NCI-H510A treated with DMSO at 0.1 percent for 48 hours (cell line): ENCODE results near the gene JUP.
"Not testable (repeated sequence)": the region's sequence is repeated elsewhere in the genome, so short reads cannot be mapped to it uniquely, and the experiment has no call there.

ENCODE experiments used
- DNase-seq: peaks from one replicate; lab custom pipeline; 2025; lab: John Stamatoyannopoulos, UW

JUP gene

DNA sequence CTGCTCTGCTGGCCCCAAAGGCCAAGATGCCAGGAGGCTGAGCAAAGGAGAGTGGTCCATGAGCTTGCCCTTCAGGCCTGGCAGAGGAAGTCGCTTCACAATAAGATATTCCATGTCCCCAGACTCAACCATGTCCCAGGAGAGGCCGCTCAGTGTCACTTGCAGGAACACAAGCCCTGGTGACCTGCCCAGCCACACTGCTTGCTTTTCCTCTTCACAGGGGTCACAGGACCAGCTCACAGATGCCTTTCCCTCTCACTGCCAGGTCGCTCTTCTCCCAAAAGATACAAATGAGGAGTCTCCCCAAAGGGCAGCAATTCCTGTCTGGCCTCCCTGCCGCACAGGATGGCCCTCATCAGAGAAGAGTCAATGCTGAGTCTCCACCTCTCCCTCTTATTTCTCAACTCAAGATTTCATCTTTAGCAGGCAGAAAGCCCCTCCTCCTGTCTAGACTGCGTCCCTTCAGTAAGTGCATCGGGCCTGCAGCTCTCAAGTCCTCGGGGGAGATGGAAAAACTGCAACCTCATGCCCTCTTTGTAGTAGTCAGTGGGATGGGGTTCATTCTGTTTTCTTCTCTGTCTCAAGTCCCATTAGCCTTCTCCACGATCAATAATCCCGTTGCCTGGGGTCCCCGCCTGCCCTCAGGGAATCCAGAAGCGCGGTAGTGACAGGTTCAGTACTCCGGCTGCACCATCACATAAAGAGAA, 5.0 kb downstream of the JUP start:
- DNase-seq: no peak

DNA sequence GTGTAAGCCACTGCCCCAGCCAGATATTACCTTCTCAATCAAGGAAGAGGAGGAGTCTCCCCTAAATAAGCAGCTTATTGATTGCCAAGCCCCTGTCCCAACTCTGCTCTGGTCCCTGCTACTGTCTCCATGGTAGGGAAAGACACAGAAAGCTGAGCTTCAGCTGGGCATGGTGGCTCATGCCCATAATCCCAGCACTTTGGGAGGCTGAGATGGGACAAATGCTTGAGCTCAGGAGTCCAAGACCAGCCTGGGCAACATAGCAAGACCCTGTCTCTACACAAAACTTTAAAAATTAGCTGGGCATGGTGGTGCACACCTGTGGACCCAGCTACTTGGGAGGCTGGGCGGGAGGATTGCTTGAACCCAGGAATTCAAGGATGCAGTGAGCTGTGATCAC, 6.6 kb downstream of the JUP start:
- no peak for DNase-seq

DNA sequence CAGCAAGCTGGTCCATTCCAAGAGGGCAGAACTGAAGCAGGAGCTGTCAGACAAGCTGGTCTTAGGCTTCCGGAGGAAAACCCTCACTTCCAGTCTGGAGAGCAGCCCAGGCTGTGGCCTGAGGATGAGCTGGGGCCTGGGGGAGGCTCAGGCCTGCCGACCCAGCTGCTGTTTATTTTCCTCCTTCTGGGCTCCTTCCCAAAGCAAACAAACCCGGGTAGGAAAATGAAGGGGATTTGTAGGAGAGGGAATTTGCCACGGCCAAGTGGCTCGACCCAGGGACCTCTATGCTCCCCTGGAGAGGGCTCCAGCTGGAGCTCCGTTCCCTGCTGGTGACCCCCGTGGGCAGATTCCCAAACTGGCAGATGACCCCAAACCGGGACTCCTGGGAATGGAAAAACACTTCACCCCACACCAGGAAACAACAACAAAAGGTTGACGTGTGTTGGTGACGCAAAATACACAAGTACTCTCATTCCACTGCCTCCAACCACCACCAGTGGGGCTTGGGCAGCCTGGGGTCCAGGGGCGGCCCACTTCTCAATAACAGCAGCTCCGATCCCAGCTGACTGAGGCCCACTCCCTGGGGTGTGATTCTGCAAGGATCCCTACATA, 8.8 kb downstream of the JUP start:
- DNase-seq: peak; percentile 94

DNA sequence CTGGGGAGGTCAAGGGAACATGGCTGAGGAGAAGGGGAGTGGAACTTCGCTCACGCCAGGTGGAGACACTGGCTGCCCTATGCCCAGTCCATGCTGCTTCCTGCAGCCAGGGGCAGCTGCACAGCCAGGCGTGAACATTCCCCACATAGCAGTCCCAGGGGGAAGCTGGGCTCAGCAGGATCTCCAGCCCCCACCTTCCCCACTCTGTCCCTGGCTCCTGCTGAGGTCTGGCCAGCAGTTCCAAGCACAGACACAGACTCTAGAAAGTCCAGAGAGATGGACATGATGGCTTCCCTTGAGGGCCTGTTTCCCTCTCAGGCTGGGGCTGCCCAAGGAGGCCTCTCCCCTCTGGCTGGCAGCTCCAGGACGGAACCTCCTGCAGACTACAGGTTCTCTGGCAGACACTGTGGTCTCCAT, 9.3 kb downstream of the JUP start:
- DNase-seq: no peak

DNA sequence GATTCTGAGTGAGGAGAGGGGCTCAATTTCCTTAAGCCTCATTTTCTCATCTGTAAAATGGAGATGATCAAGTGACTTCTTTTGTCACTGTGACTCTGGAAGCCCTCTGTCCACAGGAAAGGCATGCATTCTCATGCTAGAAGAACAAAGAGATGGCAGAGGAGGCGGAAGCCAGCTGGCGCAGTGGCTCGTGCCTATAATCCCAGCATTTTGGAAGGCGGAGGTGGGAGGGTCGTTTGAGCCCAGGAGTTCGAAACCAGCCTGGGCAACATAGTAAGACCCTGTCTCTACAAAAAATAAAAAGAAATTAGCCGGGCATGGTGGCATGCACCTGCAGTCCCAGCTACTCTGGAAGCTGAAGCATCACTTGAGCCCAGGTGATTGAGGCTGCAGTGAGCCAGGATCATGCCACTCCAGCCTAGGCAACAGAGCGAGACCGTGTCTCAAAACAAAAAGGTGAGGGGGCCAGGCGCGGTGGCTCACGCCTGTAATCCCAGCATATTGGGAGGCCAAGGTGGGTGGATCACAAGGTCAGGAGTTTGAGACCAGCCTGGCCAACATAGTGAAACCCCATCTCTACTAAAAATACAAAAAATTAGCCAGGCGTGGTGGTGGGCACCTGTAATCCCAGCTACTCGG, 10.1 kb downstream of the JUP start:
- DNase-seq: not testable (repeated sequence)

DNA sequence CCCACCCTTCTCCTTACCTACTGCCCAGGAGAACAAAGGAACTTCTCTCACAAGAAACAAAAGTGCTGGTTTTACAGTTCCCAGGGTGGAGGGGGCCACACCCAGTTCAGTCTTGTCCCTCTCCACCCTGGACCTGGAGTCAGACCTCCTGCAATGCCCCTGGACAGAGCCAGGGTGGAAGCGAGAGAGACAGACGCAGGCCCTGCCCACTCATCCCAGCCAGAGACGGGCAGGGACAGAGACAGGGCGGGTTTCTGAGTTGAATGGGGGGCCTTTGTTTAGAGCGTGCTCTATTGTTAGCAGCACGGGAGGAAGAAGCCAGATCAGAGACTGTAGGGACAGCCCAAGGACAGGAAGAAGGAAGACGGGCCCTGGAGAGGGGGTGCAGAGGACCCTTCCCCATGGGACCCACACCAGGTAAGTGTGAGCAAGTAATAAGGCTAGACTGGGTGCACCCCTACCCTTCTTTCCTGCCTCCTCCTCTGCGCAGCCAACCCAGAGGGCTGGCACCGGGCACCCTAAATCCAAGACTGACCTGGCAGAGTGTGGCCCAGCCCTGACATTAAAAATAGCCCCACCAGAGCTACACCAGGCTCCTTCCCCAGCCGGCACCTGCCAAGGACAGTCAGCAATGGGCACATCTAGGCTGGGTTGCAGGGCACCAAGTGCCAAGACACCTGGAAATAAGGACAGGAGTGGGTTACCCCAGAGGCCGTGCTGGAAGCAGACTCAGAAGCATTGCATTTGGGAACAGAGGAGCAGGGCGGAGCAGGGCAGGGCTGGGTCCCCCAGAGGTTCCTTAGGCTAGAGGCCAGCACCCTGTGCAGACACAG, 10.9 kb downstream of the JUP start:
- DNase-seq: no peak

DNA sequence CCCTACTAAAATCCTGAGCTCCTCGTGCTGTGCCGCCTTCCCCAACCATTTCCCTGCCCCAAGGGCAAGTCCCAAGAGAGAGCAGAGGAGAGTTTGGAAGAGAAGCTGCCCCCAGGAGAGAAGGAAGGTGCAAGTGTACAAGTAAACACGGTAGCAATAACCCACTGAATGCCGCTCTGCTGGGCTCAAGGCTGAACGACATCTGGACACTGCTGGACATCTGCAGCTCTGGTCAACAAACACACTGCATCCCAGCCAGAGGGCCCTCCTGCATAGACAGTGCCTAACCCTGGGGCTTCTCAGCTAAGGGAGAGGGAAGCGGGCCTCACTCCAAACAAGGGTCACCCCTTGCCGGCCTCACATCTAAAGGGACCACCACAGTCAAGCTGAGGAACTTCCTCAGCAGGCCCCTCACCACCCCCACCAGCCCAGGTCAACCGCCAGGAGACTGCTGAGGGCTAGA, 12.7 kb downstream of the JUP start:
- no peak for DNase-seq

DNA sequence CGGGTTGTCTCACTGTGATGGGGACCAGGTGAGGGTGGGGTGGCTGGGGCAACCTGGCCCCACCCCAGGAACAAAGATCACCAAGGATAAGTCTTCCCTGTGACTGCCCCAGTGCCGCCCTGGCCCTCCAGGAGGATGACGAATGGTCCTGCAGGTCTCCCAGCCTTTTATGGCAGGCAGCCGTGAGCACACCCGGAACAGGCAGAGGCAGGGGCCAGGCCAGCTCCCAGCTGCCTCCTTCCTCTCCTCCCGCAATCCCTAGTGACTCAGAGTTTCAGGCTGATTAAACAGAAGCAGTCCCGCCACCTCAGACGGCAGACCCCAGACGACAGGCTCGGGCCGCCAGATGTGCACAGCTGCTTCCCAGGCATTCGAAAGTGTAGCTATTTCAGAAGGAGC, 13.3 kb downstream of the JUP start:
- peak; percentile 87 for DNase-seq

DNA sequence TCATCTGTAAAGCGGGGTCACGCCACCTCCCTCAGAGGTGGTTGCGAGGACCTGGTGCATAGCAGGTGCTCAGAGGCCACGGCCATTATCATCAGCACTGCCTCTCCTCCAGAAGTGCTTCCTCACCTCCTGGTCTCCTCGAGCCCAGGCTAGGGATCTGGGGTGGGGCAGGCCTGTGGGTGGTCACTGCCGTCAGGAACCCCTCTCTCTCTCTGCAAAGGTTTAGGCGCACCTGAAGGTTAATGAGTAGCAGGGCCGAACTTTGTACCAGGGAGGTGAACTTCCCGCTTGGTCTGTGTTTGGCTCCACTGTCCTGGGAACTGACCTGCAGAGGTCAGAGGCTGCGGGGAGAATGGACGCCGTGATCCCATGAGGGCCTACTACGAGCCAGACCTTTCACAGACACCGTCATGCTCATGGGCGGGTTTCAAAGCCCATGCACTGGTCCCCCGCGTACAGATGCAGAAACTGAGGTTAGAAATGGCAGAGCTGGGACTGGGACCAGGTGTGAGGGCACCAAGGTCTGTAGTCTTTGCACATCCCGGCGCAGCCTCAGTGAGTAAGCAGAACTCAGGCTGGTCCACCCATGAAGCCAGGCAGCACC, 13.8 kb downstream of the JUP start:
- DNase-seq: no peak

DNA sequence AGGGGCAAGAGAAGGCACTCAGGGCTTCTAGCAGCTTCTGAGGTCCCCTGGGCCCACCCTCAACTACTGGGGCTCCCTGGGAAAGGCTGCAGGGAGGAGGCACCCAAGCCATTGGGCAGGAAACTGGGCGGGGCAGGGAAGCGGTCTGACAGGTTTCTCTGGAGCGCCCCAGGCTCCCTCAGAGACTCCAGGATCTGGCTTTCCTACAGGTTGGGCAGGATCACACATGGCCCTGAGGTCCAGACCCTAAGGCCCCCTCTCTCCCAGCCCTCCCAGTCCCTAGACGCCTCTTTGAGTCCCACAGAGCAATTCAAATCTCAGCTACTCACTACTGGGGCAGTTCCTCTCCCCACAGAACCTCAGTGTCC, 14.3 kb downstream of the JUP start:
- peak; percentile 77 for DNase-seq

DNA sequence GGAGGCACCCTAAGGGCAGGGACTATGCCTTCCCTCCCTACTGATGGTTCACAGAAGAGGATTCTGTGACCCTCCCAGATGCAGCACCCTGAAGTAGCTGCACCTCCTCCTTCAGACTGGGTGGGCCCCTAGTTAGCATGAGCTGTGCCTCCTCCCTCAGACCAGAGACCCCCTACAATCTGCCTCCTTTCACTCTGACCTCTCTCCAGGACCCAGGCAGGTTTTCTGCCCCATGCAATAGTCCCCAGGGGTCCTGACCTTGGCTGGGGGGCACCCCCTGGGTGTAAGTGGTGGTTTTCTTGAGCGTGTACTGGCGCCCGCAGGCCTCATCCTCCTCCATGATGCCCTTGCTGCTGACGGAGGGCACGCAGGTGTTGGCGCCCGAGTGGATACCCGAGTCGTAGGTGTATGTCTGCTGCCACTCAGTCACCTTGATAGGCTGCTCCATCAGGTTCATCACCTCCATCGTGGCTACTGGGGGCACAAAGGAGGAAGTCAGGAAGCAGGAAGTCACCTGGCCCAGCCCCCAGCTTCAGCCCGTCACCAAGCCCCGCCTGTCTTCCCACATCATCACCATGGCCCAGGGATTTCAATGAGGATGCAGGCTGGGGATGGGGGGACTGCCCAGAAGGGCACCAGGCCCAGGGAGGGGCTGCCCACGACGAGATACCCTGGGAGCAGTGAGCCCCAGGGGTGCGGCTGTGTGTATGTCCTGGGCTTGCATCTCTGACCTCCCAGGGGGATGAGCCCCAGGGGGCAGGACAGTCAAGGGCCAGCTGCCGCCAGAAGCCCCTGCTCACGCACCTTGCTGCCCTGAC, 14.9 kb downstream of the JUP start:
- DNase-seq: no peak

DNA sequence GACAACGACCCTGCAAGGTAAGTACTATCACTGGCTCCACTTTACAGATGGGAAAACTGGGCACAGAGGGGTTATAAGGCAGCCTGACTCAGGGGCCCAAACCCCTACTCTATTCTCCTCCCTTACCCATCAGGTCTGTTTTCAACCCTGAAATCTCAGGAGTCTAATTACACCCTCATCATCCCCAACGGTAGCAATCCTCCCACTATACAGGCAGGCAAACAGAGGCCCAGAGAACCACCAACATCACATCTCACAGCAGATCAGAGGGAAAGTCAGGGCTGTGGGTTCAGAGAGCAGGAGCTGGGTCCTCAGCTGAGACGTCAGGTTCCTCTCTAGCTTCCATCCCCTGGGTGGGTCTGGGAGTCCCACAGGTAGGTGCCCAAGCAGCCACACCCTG, 16.5 kb downstream of the JUP start:
- DNase-seq: no peak

DNA sequence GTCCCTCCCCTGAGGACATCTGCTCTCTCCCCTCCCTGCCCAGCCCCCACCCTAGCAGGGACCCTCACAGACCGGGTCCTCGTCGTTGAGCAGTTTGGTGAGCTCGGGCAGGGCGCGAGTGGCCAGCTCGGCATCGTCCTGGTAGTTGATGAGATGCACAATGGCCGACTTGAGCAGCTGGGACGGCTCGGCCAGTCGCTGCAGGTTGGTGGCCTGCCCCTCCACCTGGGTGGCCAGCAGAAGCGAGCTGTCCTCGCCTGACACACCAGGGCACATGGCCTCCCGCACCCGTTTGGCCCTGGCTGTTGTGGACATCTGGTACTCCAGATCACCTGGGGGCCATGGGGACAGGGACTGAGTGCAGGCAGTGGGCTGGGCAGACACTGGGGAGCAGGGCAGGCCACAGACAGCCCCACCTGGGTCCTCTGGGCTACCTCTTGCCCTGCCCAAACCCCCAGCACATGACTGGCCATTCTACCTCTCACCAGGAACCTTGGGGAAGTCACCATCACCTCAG, 17.1 kb downstream of the JUP start:
- no peak for DNase-seq

DNA sequence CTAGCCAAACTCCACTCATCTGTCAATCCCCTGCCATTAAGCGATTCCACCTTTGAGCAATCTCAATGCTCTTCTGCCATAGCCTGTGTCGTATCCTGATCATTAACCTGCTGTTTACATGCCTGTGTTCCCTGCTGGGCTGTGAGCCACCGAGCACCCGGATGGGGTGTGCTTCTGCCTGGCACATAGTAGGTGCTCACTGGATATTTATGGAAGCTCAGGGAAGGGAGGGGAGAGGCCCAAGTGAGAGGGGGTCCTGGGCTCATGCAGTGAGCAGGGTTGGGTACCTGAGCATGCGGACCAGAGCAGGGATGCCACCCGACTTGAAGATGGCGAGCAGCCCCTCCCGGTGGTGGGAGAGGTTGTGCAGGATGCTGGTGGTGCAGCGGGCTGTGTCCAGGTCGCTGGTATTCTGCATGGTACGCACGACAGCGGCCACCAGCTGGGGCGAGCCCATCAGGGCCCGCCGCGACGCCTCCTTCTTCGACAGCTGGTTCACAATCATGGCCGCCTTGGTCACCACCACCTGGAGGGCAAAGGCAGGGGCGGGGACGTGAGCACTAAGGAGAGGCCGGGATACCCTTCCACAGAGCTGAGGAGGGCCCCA, 17.7 kb downstream of the JUP start:
- DNase-seq: no peak

DNA sequence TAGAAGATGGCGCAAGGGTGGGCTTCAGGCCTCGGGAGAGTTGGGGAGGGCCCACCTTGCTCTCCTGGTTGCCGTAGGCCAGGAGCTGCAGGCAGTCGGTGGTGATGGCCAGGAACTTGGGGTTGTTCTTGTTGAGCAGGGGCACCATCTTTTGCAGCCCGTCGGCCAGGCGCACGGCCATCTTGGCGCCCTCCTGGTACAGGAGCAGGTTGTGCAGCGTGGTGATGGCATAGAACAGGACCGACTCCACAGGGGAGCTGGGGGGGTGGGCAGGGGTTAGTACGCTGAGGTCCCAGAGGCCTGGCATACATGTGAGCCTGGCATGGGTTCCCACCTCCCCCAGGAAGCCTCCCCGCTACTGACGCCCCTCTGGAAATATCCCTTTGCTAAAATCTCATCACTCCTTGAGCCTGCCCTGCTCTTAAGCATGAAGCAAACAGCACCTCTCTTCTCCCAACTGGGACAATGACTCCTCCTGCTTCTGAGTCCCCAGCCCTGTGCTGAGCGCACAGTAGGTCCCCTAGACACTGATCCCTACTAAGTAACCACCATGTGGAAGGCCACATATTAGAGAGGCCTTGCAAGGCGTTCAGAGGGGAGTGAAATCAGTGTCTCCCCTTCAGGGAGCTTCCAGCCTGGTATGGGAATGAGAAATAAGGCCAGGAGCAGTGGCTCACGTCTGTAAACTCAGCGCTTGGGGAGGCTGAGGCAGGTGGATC, 19.0 kb downstream of the JUP start:
- no peak for DNase-seq

DNA sequence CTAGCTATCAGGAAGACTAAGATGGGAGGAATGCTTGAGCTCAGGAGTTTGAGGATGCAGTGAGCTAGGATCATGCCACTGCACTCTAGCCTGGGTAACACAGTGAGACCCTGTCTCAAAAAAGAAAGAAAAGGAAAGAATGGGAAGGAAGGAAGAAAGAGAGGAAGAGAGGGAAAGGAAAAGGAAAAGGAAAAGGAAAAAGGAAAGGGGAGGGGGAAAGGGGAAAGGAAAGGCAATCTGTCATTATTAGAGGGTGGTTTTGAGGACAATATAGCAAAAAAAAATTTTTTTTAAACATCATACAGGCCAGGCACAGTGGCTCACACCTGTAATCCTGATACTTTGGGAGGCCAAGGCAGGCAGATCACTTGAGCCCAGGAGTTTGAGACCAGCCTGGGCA, 20.4 kb downstream of the JUP start:
- no peak for DNase-seq

DNA sequence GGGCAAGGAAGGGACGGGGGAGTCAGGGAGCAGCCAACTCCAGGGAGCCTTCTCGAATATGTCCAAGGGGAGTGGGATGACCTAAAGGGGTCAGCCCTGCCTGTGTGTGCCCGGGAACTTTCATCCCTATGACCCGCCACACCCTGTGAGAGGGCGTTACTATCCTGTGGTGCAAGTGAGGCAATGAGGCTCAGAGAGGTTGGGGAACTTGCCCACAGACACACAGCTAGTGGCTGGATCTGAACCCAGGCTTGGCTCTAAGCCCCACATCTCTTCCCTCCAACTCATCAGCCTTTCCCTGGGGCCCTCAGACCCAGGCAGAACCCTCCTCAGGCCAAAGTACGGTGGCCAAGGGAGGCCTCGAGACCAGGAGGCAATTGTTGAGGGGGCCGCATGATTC, 23.2 kb downstream of the JUP start:
- DNase-seq: no peak

DNA sequence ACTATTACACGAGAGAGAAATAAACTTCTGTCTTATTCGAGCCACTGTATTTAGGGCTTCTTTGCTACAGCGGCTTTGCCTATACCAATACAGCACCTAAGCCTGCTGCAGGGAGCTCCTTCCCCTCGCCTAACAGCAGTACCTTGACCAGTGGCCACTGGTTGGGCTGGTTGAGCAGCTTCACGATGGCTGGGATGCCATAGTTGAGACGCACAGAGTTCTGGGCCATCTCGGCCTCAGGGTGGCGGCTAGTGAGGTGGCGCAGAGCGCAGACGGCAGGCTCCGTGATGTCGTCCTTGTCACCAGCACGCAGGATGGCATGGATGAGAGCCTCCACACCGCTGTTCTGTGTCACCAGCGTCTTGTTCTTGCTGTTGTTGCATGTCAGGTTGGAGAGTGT, 23.7 kb downstream of the JUP start:
- no peak for DNase-seq

DNA sequence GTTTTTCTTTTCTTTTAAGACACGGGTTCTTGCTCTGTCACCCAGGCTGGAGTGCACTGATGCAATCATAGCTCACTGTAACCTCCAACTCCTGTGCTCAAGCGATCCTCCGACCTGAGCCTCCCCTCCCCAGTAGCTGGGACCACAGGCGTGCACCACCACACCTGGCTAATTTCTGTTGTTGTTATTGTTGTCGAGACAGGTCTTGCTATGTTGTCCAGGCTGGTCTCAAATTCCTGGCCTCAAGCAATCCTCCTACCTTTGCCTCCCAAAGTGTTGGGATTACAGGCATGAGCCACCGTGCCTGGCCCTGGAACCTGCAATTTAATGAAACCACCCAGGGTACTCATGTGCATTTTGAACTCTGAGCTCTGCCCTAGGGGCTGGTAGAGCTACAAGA, 24.1 kb downstream of the JUP start:
- no peak for DNase-seq

DNA sequence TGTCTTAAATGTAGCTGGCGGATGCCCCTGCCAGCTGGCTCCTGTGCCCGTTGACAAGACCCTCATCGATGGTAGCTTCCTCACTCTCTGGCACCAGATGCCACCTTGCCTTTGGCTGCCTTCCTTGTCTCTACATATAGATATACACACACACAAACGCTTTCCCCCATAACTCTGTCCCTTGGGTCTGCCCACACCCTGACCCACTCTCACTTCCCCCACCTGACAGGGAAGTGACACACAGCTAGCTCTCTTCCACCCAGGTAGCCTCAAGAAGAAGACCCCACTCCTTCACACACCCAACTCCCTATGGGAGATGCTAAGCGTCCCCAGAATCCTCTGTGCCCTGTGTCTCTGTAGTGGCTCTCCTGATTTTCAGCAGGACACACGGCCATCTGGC, 25.6 kb downstream of the JUP start:
- no peak for DNase-seq
